B cell (primary cell): ENCODE results near the gene TMEM43. TPM values are rescaled to one million over a fixed set of nuclear protein-coding genes. Genes with fewer than 3 reads are reported as not detected.

Source experiments
- ATAC-seq: fragments of 200-7000 bp; cut with Tn5 transposase; one replicate; pipeline ENCODE4 v1.10.0; 2021; ENCODE audit warnings: low read depth, mild to moderate bottlenecking, moderate number of reproducible peaks, moderate library complexity
- CTCF ChIA-PET: fragments of 350-600 bp; sonication (Branson Sonifier 250); formaldehyde crosslinking; loops from one replicate; lab custom pipeline; 2021; ENCODE audit warnings: antibody characterized with exemption, inconsistent platforms; lab: Charles Lee
- POLR2A ChIA-PET: fragments of 350-600 bp; sonication (Branson Sonifier 250); formaldehyde crosslinking; loops from one replicate; lab custom pipeline; 2021; ENCODE audit warnings: antibody characterized with exemption; lab: Charles Lee
- DNase-seq: peaks from one replicate; pipeline ENCODE4 v3.0.0; 2013
- H2AFZ ChIP-seq: 2 replicates; pipeline ENCODE4 v1.6.1; 2012; ENCODE audit warnings: mild to moderate bottlenecking, low read depth, low read length; ENCODE audit not compliant: insufficient read depth, poor library complexity, severe bottlenecking
- H3K27ac ChIP-seq, 2 donors: 1 replicate in 1 of 2; 2 replicates in 1 of 2; pipeline ENCODE4 v1.5.1; 2012 to 2013; ENCODE audit warnings: low read length in 2 of 2, mild to moderate bottlenecking in 2 of 2, moderate library complexity in 1 of 2
- H3K27me3 ChIP-seq, 4 experiments: fragments of 200-600 bp in 1 of 4; sonication (generic) in 1 of 4; replicated peaks in 1 of 4; 1 replicate in 2 of 4; 2 replicates in 2 of 4; pipeline versions ENCODE4 v1.6.1 to v1.7.0; 2013 to 2016; ENCODE audit warnings: low read length in 3 of 4, mild to moderate bottlenecking in 2 of 4, mixed read lengths in 1 of 4, moderate library complexity in 1 of 4; ENCODE audit not compliant: insufficient read depth in 4 of 4, control insufficient read depth in 3 of 4; ENCODE audit errors: control extremely low read depth in 1 of 4
- H3K36me3 ChIP-seq, 2 experiments: replicated peaks in 1 of 2; 1 replicate in 1 of 2; 2 replicates in 1 of 2; pipeline versions ENCODE4 v1.6.1 to v1.7.1; 2013; ENCODE audit warnings: low read length in 1 of 2; ENCODE audit not compliant: insufficient read depth in 2 of 2, control insufficient read depth in 1 of 2; ENCODE audit errors: control extremely low read depth in 1 of 2, extremely low read depth in 1 of 2
- H3K4me1 ChIP-seq, 2 donors: fragments of 200-600 bp in 1 of 2; sonication (generic) in 1 of 2; 1 replicate in 1 of 2; 2 replicates in 1 of 2; pipeline versions ENCODE4 v1.5.1 to v1.6.1; 2013 to 2017; ENCODE audit warnings: low read length in 2 of 2; ENCODE audit not compliant: control insufficient read depth in 2 of 2, insufficient read depth in 2 of 2
- H3K4me2 ChIP-seq: replicated peaks from 2 replicates; pipeline ENCODE3; 2012; ENCODE audit warnings: mild to moderate bottlenecking, low read depth, low read length; ENCODE audit not compliant: poor library complexity, severe bottlenecking
- H3K4me3 ChIP-seq, 5 experiments: fragments of 200-600 bp in 1 of 5; sonication (generic) in 1 of 5; 1 replicate in 3 of 5; 2 replicates in 2 of 5; pipeline versions ENCODE4 v1.5.1 to v1.7.0; 2011 to 2016; ENCODE audit warnings: low read length in 4 of 5, mild to moderate bottlenecking in 4 of 5, low read depth in 2 of 5, control low read depth in 1 of 5, moderate library complexity in 1 of 5; ENCODE audit not compliant: insufficient read depth in 1 of 5; ENCODE audit errors: control extremely low read depth in 1 of 5, extremely low read depth in 1 of 5
- H3K79me2 ChIP-seq: fragments of 200-600 bp; sonication (generic); one replicate; pipeline ENCODE4 v1.6.0; 2016; ENCODE audit warnings: low read length; ENCODE audit not compliant: control insufficient read depth, insufficient read depth
- H3K9ac ChIP-seq: fragments of 200-600 bp; sonication (generic); 2 replicates; pipeline ENCODE4 v1.6.1; 2017; ENCODE audit warnings: mild to moderate bottlenecking, low read length, moderate library complexity
- H3K9me3 ChIP-seq, 3 donors: one replicate each; pipeline versions ENCODE4 v1.6.1 to v1.7.1; 2013; ENCODE audit warnings: low read length in 2 of 3; ENCODE audit not compliant: control insufficient read depth in 2 of 3, insufficient read depth in 1 of 3; ENCODE audit errors: control extremely low read depth in 1 of 3
- H4K20me1 ChIP-seq: 2 replicates; pipeline ENCODE4 v1.6.0; 2012; ENCODE audit warnings: mild to moderate bottlenecking, low read length; ENCODE audit not compliant: insufficient read depth, control insufficient read depth, poor library complexity, severe bottlenecking
- H3K27ac Mint-ChIP-seq: one replicate; pipeline ENCODE4 v1.8.0; 2021; ENCODE audit warnings: mixed read lengths
- H3K27me3 Mint-ChIP-seq: one replicate; pipeline ENCODE4 v1.8.0; 2021; ENCODE audit warnings: mixed read lengths
- H3K4me1 Mint-ChIP-seq: one replicate; pipeline ENCODE4 v1.8.0; 2021; ENCODE audit warnings: mixed read lengths
- H3K4me3 Mint-ChIP-seq: one replicate; pipeline ENCODE4 v1.8.0; 2021; ENCODE audit warnings: mixed read lengths
- H3K9me3 Mint-ChIP-seq: one replicate; pipeline ENCODE4 v1.8.0; 2022; ENCODE audit warnings: mixed read lengths; ENCODE audit not compliant: insufficient read depth
- EZH2 ChIP-seq: IDR thresholded peaks from 2 replicates; pipeline ENCODE4 v1.6.1; 2012; ENCODE audit warnings: borderline replicate concordance, low read depth, mild to moderate bottlenecking, moderate library complexity, low read length; ENCODE audit not compliant: insufficient read depth, poor library complexity, severe bottlenecking
- WGBS: methylation state at CpG from one replicate; pipeline ENCODE4 v1.1.5; 2013; ENCODE audit warnings: missing lambda C conversion rate; ENCODE audit not compliant: insufficient coverage; 5-methylcytosine and 5-hydroxymethylcytosine counted together
- intact Hi-C: fragments of 100-400 bp; cut with micrococcal nuclease; formaldehyde crosslinking; loops from one replicate; pipeline ENCODE4 v1.10.0; 2022
- polyA plus RNA-seq: library from polyadenylated mRNA; depleted of rRNA; stranded (reverse); fragments of >200 nt; gene quantifications from 2 replicates; pipeline ENCODE4 v1.2.3, GENCODE V29; 2012
- total RNA-seq, 2 donors: library from RNA; stranded (reverse); fragments of 120-200 nt in 1 of 2; gene quantifications; 1 replicate in 1 of 2; 2 replicates in 1 of 2; pipeline versions ENCODE4 v1.2.3 to v1.2.4, GENCODE V29; 2013 to 2022
- TF ChIP-seq, protein P1 (sequence below): fragments of 200-600 bp; IDR thresholded peaks from one replicate; pipeline ENCODE4 v1.8.0; 2022; ENCODE audit warnings: antibody characterized with exemption, mild to moderate bottlenecking

Gene TMEM43
- total and polyA plus RNA-seq, 2 donors (not counting 1 experiment from before 2014, with no cell fraction given) = 29.5 to 37.6 TPM

DNA sequence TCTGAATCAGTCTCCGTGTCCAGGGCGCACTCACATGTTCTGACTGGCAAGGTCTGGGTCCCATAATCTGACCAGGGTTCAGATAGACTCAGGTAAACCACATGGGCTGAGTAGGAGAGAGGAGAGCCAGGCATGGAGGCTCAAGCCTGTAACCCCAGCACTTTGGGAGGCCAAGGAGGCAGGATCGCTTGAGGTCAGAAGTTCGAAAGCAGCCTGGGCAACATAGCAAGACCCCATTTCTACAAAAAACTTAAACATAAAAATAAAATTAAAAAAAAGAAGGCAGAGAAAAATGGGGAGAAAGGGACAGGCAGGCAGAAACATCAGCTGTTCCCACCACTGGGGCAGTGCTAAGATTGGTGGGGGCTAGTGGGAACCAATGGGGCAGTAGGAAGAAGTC is 5.4 kb downstream of the TMEM43 start:
- H3K9me3 ChIP-seq = no peaks in the 10 kb centered on the region
- H3K9ac ChIP-seq = no peak overlapping the region
- H3K27ac ChIP-seq = no peak overlapping the region
- Mint-ChIP-seq H3K4me3 (no peak overlapping the region), H3K27me3 (no peaks in the 10 kb centered on the region), H3K27ac (no peak overlapping the region), H3K9me3 (no peaks in the 10 kb centered on the region), H3K4me1 (peaks cover 24% of the 10 kb centered on the region)
- H3K79me2 ChIP-seq = peaks cover 41% of the 10 kb centered on the region
- no peak overlapping the region for H2AFZ ChIP-seq
- ATAC-seq (no peak), DNase-seq (no peak)
- POLR2A ChIA-PET = no interaction called here
- CTCF ChIA-PET = no interaction called here
- WGBS = 100% methylated on average over 2 of the region's 4 CpGs
- peaks cover 15 to 21% of the 10 kb centered on the region in 2 donors for H3K4me1 ChIP-seq
- intact Hi-C loops = no loop called here
- no peak overlapping the region for H3K4me3 ChIP-seq
- H3K27me3 ChIP-seq = no peaks in the 10 kb centered on the region
- H3K4me2 ChIP-seq = no peak overlapping the region
- H4K20me1 ChIP-seq = peaks cover 31% of the 10 kb centered on the region
- peaks cover 0 to 60% of the 10 kb centered on the region in 2 experiments for H3K36me3 ChIP-seq
- TF ChIP-seq EZH2 = no peak
- TF ChIP-seq, protein P1, sequence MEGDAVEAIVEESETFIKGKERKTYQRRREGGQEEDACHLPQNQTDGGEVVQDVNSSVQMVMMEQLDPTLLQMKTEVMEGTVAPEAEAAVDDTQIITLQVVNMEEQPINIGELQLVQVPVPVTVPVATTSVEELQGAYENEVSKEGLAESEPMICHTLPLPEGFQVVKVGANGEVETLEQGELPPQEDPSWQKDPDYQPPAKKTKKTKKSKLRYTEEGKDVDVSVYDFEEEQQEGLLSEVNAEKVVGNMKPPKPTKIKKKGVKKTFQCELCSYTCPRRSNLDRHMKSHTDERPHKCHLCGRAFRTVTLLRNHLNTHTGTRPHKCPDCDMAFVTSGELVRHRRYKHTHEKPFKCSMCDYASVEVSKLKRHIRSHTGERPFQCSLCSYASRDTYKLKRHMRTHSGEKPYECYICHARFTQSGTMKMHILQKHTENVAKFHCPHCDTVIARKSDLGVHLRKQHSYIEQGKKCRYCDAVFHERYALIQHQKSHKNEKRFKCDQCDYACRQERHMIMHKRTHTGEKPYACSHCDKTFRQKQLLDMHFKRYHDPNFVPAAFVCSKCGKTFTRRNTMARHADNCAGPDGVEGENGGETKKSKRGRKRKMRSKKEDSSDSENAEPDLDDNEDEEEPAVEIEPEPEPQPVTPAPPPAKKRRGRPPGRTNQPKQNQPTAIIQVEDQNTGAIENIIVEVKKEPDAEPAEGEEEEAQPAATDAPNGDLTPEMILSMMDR = no peak

DNA sequence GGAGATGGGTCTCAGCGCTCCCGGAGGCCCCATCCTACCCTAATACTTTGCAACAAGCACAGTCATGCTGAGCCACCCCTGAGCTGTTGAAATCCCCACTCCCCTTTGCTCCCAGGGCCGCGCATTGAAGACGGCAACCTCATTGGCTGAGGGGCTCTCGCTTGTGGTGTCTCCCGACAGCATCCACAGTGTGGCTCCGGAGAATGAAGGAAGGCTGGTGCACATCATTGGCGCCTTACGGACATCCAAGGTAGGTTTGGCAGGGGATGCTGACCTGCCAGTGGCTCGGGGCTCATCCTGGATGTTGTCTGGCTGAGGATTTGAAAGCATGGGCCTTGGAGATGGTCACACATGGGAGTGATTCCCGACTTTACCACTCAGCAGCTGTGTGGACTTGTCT is 5.9 kb downstream of the TMEM43 start:
- intact Hi-C loops = no loop called here
- H3K9ac ChIP-seq = no peak overlapping the region
- ATAC-seq (no peak), DNase-seq (no peak)
- Mint-ChIP-seq H3K4me3 (no peak overlapping the region), H3K27me3 (no peaks in the 10 kb centered on the region), H3K9me3 (no peaks in the 10 kb centered on the region), H3K27ac (no peak overlapping the region), H3K4me1 (peaks cover 23% of the 10 kb centered on the region)
- ChIA-PET POLR2A (no interaction called here), CTCF (no interaction called here)
- no peak overlapping the region for H3K4me2 ChIP-seq
- H3K9me3 ChIP-seq = no peaks in the 10 kb centered on the region
- H2AFZ ChIP-seq = no peak overlapping the region
- peaks cover 0 to 64% of the 10 kb centered on the region in 2 experiments for H3K36me3 ChIP-seq
- no peak overlapping the region for H3K27ac ChIP-seq
- peaks cover 31% of the 10 kb centered on the region for H4K20me1 ChIP-seq
- WGBS = 98% methylated on average over 10 of the region's 12 CpGs
- H3K4me3 ChIP-seq = no peak overlapping the region
- H3K4me1 ChIP-seq = peaks cover 12 to 16% of the 10 kb centered on the region in 2 donors
- no peaks in the 10 kb centered on the region for H3K27me3 ChIP-seq
- H3K79me2 ChIP-seq = peaks cover 37% of the 10 kb centered on the region
- no peak for TF ChIP-seq EZH2
- TF ChIP-seq, protein P1 = no peak
